T-helper 9 cell (primary cell): Measurements from ENCODE around the gene IGFLR1.
"Not testable (repeated sequence)": the region's sequence is repeated elsewhere in the genome, so short reads cannot be mapped to it uniquely, and the experiment has no call there.

Source experiments
- DNase-seq: peaks from one replicate; pipeline ENCODE4 v3.0.0-alpha.2; 2020

Gene IGFLR1

GRCh38 chr19:35739275-35740107, 2.8 kb downstream of the IGFLR1 start:
- no peak for DNase-seq

- no peak for DNase-seq
These were observed 3.4 kb downstream of the IGFLR1 start for GRCh38 chr19:35738887-35739229.

GRCh38 chr19:35738021-35738886, 4.0 kb downstream of the IGFLR1 start:
- no peak for DNase-seq

- no peak for DNase-seq
These were observed 5.1 kb downstream of the IGFLR1 start for GRCh38 chr19:35736913-35737886.

- DNase-seq = no peak
These were observed 7.4 kb downstream of the IGFLR1 start for GRCh38 chr19:35734889-35735288.

- no peak for DNase-seq
These were observed 8.0 kb downstream of the IGFLR1 start for GRCh38 chr19:35734273-35734672.

GRCh38 chr19:35733180-35734125, 8.8 kb downstream of the IGFLR1 start:
- no peak for DNase-seq

GRCh38 chr19:35732540-35733179, 9.6 kb downstream of the IGFLR1 start:
- DNase-seq = no peak

GRCh38 chr19:35731779-35732405, 10.4 kb downstream of the IGFLR1 start:
- no peak for DNase-seq

GRCh38 chr19:35731353-35731752, 10.9 kb downstream of the IGFLR1 start:
- DNase-seq = no peak

- DNase-seq = no peak
These were observed 11.9 kb downstream of the IGFLR1 start for GRCh38 chr19:35730326-35730725.

GRCh38 chr19:35729763-35730162, 12.5 kb downstream of the IGFLR1 start:
- no peak for DNase-seq

- DNase-seq = no peak
These were observed 13.2 kb downstream of the IGFLR1 start for GRCh38 chr19:35729021-35729420.

- no peak for DNase-seq
These were observed 14.1 kb downstream of the IGFLR1 start for GRCh38 chr19:35727956-35728706.

GRCh38 chr19:35727053-35727955, 14.9 kb downstream of the IGFLR1 start:
- DNase-seq = no peak

GRCh38 chr19:35725216-35725861, 16.9 kb downstream of the IGFLR1 start:
- no peak for DNase-seq

- DNase-seq = no peak
These were observed 17.7 kb downstream of the IGFLR1 start for GRCh38 chr19:35724560-35724959.

- DNase-seq = not testable (repeated sequence)
These were observed 18.1 kb downstream of the IGFLR1 start for GRCh38 chr19:35724132-35724531.
